ENCODE results near the gene FGD3.

Gene FGD3

GRCh38 chr9:93058355-93059010, 111.2 kb downstream of the FGD3 start, which contains the start of gene SUSD3:
TSS of gene SUSD3 (plus strand) at chr9:93058701. CDS start at chr9:93058743, 42 bp downstream.
- DNase-seq: no peak

- DNase-seq: no peak
These were observed 111.8 kb downstream of the FGD3 start for GRCh38 chr9:93059011-93059714.

GRCh38 chr9:93059715-93060578, 112.6 kb downstream of the FGD3 start:
- DNase-seq: no peak

DNA sequence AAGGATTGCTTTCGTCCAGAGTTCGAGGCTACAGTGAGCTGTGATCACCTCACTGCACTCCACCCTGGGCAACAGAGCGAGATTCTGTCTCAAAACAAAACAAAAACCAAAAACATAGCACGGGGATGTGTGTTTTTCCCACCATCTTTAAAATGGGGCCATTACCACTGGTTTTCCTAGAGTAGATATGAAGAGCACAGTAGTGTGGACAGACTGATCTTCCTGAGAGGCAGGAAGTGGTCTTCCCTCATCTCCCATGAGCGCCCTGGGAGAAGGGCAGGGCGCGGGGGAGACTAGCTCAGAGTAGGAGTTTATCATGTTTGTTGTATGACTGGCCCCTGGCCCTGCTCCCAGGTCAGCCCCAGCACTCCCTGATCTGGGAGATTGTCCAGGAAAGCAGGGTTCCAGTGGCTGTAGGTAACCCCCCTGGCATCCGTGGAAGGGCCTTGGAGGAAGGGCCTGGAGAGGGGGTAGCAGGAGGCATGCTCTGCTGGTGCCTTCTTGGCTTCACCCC, 113.5 kb downstream of the FGD3 start:
- DNase-seq: no peak

GRCh38 chr9:93061260-93061751, 114.0 kb downstream of the FGD3 start:
- DNase-seq: no peak

DNA sequence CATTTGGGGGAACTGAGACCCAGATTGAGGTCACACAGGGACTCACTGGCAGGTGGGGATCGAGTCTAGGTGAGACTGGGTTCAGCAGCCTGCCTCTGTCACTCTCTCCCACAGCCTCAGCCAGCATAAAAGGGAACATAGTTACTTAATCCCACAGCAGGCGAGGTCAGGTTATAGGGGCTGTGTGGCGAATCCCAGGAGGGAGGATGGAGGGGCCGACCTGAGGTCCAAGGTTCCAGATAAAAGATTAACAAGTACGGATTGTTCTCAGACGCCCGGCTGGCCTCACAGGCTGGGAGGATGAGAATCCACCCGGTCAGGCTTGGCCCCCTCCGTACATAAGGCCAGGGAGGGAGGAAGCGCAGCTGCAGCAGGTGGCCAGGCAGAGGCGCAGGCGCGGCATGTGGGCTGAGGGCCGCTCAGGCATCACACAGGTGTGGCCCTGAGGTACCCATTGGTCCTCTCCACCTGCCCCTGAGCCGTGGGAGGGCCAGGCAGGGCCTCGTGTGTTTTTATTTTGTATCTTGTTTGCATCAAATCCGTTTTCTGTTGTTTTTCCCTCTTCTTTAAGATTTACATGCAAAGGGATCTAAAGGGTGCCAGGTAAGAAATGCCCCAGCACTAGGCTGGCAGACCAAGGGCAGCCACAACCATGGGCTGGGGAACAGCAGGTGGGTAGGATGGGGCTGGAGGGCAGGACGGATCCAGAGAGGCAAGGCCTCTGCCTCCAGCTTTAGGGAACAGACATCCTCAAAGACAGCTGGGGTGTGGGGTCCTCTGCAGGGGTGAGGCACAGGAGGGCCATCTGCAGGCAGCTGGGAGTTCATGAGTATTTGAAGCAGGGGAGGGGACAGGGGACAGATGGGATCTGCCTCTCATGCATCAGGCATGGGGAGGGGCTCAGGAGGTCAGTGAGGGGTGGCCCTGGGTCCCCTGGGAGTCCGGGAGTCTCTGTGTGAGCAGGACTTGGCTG, 114.8 kb downstream of the FGD3 start:
- no peak for DNase-seq

DNA sequence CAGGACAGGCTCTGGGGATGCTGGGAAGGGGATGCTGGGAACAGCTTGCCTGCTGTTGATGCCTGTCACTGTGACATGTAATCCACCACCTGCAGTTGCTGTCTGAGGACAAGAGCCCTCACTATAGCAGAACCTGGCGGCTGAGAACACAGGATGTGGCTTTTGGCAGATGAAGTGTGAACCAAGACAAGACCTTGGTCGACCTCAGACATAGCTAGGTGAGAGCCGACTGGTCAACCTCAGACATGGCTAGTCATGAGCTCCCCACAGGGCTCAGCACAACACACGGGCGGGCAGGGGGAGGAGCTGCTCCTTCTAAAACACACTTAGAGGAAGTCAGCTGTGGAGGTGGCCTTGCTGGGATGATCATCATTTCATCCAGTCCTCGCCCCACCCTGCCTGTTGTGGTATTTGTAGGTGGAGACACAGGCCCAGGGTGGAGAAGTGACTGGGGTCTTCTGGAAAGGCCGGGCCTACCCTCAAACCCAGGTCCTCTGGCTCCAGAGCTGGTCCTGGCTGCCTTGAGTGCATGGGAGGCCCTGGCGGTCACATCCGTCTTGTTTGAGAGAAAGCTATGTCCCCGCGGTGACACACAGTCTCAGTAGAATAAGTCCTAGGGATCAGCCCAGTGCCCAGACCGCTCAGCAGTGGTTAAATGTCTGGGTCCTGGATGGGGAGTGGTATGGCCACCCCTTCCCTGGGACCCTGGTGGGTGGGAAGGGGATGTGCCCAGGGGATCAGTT, 117.2 kb downstream of the FGD3 start:
- DNase-seq: no peak

- no peak for DNase-seq
These were observed 117.9 kb downstream of the FGD3 start for GRCh38 chr9:93065135-93065720.

- no peak for DNase-seq
These were observed 119.8 kb downstream of the FGD3 start for GRCh38 chr9:93066978-93067603.

GRCh38 chr9:93068956-93069355, 121.6 kb downstream of the FGD3 start:
- no peak for DNase-seq

- DNase-seq: no peak
These were observed 124.1 kb downstream of the FGD3 start for GRCh38 chr9:93071464-93071863.

GRCh38 chr9:93072383-93072795, 125.1 kb downstream of the FGD3 start:
- no peak for DNase-seq

DNA sequence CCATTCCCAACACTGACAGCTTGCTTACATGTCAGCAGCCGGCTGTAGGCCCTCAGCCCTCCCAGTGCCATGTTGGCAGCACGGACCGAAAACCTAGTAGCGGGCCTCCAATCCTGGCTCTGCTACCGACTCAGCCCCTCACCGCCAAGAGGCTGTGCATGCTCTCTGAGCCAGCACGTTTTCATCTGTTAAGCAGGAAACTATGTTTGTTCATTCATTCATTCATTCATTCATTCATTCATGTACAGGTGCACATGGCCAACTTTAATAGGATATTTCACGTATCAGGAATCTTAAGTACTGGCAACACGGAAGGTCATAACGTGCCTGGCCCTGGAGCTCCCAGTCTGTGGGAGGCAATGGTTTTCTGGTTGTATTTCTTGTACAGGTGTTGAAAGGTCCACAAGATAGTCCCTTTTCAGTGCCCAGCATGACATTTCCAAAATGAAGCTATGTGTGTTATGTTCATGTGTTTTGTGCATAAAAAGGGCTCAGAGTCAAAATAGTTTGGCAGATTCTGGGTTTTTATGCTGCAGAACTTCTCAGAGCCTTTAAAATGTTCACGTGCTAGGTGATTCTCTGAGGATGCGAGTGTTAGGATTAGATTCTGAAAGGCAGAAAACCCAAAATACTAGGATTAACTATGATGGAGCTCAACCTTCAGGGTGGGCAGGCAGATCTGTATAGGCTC, 128.9 kb downstream of the FGD3 start:
- DNase-seq: no peak

DNA sequence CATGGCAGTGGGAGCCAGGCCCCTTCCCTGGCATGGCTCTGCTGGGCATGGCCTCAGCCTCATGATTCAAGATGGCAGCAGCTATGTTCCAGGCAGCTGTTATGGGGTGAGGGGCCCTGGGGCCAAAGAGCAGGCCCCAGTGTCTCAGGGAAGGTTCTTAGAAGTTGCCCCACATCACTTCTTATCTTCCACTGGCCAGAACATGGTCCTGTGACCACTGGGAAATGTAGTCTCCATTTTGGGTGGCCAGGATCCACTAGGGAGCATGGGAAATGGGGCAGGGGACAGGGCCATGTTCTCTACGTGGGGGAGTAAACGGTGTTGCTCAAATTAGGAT, 129.4 kb downstream of the FGD3 start:
- DNase-seq: no peak

DNA sequence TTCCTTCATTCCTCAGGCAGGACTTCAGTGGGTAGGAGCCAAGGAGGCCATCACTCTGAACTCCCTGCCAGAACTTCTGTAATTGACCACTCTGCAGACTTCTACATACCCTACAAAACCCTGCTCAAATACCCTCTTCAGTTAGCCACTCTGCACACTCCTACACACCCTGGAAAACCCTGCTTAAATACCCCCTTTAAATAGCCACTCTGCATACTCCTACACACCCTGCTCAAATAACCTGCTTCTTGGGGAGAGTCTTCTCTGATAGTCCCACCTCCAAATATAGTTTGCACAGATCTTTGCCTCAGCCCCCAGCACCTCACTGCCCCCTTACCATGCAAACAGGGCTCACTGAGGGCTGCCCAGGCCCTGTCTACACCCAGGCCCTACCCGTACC, 130.0 kb downstream of the FGD3 start:
- DNase-seq: no peak

- DNase-seq: no peak
These were observed 130.5 kb downstream of the FGD3 start for GRCh38 chr9:93077811-93078210.

DNA sequence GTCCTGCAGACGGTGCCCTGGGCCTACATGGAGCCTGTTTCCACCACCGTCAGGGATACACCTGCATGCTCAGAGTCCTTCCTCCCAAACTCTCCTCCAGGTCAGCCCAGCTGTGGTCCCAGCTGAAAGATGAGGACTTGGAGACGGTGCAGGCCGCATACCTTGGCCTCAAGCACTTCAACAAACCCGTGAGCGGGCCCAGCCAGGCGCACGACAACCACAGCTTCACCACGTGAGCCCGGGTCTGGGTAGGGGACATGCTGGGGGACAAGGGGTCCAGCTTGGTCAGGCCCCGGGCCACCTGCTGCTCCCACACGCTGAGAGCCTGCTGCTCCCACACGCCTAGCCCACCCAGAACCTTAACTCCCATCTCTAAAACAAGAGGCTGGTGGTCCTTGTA, 132.0 kb downstream of the FGD3 start:
- DNase-seq: no peak

GRCh38 chr9:93080406-93080805, 133.1 kb downstream of the FGD3 start:
- DNase-seq: no peak

GRCh38 chr9:93081081-93081529, 133.8 kb downstream of the FGD3 start:
- DNase-seq: no peak

DNA sequence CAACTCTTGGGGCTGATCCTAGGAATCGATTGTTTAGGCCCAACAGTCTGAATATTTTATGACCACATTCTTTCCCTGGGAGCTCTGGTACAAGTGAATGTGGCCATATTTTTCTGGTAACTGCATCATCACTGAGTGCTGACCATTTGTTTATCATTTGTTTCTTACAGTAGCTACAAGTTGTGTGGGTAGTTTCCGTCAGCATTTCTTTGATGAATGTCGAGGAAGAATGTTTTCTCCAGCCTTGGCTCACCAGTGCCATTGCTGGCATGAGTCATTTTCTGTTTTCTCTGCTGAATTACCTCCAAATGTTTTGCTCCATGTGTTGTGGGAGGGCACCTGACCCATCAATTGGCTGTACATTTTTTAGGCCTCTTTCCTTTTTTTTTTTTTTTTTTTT, 134.6 kb downstream of the FGD3 start:
- no peak for DNase-seq

Measured in GOT3 (cell line).